Measurements from ENCODE around the gene PLEK. TPM values are rescaled to one million over a fixed set of nuclear protein-coding genes. Genes with fewer than 3 reads are reported as not detected.

PLEK gene
- total and polyA plus RNA-seq, 2 donors (not counting 3 experiments of a cell fraction or from before 2014, with no cell fraction given), result 0.03 to 0.11 TPM

- Histone ChIP-seq H3K4me1 (ENCODE audit: control insufficient read depth, extremely low read depth, insufficient read depth, low read length) (peaks cover 22% of the 10 kb centered on the region), H3K27me3 (ENCODE audit: control insufficient read depth in 2 of 2, insufficient read depth in 2 of 2, low read length in 2 of 2) (no peaks in the 10 kb centered on the region), H3K9me1 (replicated peaks; ENCODE audit: control insufficient read depth, extremely low read depth, insufficient read depth, low read length) (no peaks in the 10 kb centered on the region), H3K9ac (replicated peaks; ENCODE audit: extremely low read depth, insufficient read depth, low read length) (peak overlapping the region; percentile 93), H2AFZ (ENCODE audit: low read depth, low read length) (peak overlapping the region; percentile 86), H3K36me3 (ENCODE audit: control insufficient read depth in 2 of 2, extremely low read depth in 1 of 2, insufficient read depth in 2 of 2, low read length in 2 of 2) (peaks cover 7 to 10% of the 10 kb centered on the region in 2 experiments), H3K9me3 (replicated peaks; ENCODE audit: control insufficient read depth, insufficient read depth, low read length) (no peaks in the 10 kb centered on the region), H4K20me1 (replicated peaks; ENCODE audit: control insufficient read depth, extremely low read depth, insufficient read depth, low read length) (no peaks in the 10 kb centered on the region), H3K27ac (ENCODE audit: insufficient read depth, low read depth, low read length) (peak overlapping the region; percentile 99), H3K4me3 (replicated peaks in 1 of 3; ENCODE audit: insufficient read depth in 1 of 3, low read depth in 1 of 3, low read length in 3 of 3) (peak overlapping the region; percentile 60 to 83 (median 79)), H3K4me2 (ENCODE audit: insufficient read depth, low read length) (peak overlapping the region; percentile 68), H3K79me2 (ENCODE audit: control insufficient read depth, insufficient read depth, low read length) (peaks cover 44% of the 10 kb centered on the region)
- peak; percentile 78 for FAIRE-seq
- CTCF ChIA-PET, result interaction anchor here (0.9 to 2.6 kb wide), 13 partner anchors 10 to 198 kb away, joined by 3 to 16 read pairs (median 4); partner anchors contain the start of gene PPP3R1
- intact Hi-C loops (cut with micrococcal nuclease) (loop anchor here (1.0 kb wide), 2 partner anchors 38 to 67 kb away; no protein-coding TSS in a partner anchor), dilution Hi-C loops (cut with MboI; ENCODE audit: extremely low pct_ligation_motif_present, low sequenced_read_pairs) (no loop called here)
- POLR2A ChIA-PET, result interaction anchor here (0.6 to 1.6 kb wide), 5 partner anchors 10 to 387 kb away, joined by 3 to 20 read pairs (median 3); partner anchors contain the start of gene PPP3R1
- TF ChIP-seq GATA2 (IDR thresholded peaks at IDR 0.05; ENCODE audit: insufficient read depth, insufficient read length, low read depth, low read length) (no peak), POLR2A (IDR thresholded peaks at IDR 0.05; ENCODE audit: low read depth, low read length) (no peak), MAX (IDR thresholded peaks at IDR 0.05; ENCODE audit: insufficient read depth, insufficient read length) (no peak), EZH2 (IDR thresholded peaks at IDR 0.05; ENCODE audit: borderline replicate concordance, low read depth, low read length, severe bottlenecking) (no peak), POLR2AphosphoS5 (IDR thresholded peaks at IDR 0.05; ENCODE audit: insufficient read depth, low read depth, low read length) (peak; percentile 3)
- TF ChIP-seq, protein P1, sequence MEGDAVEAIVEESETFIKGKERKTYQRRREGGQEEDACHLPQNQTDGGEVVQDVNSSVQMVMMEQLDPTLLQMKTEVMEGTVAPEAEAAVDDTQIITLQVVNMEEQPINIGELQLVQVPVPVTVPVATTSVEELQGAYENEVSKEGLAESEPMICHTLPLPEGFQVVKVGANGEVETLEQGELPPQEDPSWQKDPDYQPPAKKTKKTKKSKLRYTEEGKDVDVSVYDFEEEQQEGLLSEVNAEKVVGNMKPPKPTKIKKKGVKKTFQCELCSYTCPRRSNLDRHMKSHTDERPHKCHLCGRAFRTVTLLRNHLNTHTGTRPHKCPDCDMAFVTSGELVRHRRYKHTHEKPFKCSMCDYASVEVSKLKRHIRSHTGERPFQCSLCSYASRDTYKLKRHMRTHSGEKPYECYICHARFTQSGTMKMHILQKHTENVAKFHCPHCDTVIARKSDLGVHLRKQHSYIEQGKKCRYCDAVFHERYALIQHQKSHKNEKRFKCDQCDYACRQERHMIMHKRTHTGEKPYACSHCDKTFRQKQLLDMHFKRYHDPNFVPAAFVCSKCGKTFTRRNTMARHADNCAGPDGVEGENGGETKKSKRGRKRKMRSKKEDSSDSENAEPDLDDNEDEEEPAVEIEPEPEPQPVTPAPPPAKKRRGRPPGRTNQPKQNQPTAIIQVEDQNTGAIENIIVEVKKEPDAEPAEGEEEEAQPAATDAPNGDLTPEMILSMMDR (IDR thresholded peaks at IDR 0.05; ENCODE audit: extremely low read depth in 1 of 2, insufficient read depth in 1 of 2, low read depth in 1 of 2, low read length in 2 of 2), result no peak
- no TSS peak for BruUV-seq (replicated peaks)
- no peak for DNase-seq (ENCODE audit: low read depth, low spot score)
Measured at GRCh38 chr2:68320118-68320641, 44.9 kb upstream of the PLEK start.
